Measurements from ENCODE around the gene VWA8.

Gene VWA8

DNA sequence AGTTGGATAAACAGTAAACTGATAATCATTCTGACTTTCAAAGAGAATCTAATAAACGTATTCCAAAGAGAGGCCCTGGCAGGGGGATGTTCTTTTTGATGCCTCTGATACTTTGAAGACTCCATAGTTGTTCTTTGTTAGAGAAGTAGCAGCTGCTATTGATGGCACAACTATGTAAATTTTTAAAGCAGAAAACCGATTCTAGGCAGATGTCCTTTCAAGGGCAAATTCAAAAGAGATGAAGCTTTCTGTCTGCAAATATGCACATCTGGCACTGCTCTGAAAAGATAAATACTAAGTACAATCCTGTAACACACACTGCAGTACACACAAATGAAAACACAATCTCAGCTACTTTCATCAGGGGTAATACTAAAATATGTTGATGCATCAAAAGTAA is 250.1 kb downstream of the VWA8 start:
- CTCF ChIA-PET, result no interaction called here
- no peak overlapping the region for H3K4me3 ChIP-seq (ENCODE audit: low read depth, low read length)
- POLR2A ChIA-PET, result no interaction called here
- DNase-seq (ENCODE audit: low read depth, low spot score), result no peak
- TF ChIP-seq, protein P1, sequence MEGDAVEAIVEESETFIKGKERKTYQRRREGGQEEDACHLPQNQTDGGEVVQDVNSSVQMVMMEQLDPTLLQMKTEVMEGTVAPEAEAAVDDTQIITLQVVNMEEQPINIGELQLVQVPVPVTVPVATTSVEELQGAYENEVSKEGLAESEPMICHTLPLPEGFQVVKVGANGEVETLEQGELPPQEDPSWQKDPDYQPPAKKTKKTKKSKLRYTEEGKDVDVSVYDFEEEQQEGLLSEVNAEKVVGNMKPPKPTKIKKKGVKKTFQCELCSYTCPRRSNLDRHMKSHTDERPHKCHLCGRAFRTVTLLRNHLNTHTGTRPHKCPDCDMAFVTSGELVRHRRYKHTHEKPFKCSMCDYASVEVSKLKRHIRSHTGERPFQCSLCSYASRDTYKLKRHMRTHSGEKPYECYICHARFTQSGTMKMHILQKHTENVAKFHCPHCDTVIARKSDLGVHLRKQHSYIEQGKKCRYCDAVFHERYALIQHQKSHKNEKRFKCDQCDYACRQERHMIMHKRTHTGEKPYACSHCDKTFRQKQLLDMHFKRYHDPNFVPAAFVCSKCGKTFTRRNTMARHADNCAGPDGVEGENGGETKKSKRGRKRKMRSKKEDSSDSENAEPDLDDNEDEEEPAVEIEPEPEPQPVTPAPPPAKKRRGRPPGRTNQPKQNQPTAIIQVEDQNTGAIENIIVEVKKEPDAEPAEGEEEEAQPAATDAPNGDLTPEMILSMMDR (IDR thresholded peaks at IDR 0.05; ENCODE audit: insufficient read depth, low read length, missing control alignments), result no peak

GRCh38 chr13:41709511-41709910 is 251.4 kb downstream of the VWA8 start:
- POLR2A ChIA-PET, result no interaction called here
- CTCF ChIA-PET, result no interaction called here
- no peak overlapping the region for H3K4me3 ChIP-seq (ENCODE audit: low read depth, low read length)
- TF ChIP-seq, protein P1 (IDR thresholded peaks at IDR 0.05; ENCODE audit: insufficient read depth, low read length, missing control alignments), result no peak
- no peak for DNase-seq (ENCODE audit: low read depth, low spot score)

DNA sequence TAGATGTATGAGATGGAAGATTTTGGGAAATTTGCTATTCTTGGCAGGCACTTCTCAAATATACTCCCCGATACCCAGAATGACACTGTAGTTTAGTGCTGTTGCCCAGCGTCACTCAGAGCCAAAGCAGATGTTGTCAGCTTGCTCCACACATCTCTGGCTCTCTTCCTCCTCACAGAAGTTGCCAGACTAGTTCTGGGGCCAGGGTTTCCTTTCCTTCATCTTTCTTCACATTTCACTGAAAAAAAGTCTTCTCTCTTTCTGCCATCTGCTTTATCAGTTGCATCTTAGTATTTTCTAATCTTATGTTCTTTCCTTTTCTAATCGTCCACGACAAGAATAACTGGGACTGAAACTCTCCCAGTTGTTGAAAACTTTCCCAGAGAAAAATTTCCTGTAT is 252.2 kb downstream of the VWA8 start:
- no peak overlapping the region for H3K4me3 ChIP-seq (ENCODE audit: low read depth, low read length)
- no peak for DNase-seq (ENCODE audit: low read depth, low spot score)
- POLR2A ChIA-PET, result no interaction called here

DNA sequence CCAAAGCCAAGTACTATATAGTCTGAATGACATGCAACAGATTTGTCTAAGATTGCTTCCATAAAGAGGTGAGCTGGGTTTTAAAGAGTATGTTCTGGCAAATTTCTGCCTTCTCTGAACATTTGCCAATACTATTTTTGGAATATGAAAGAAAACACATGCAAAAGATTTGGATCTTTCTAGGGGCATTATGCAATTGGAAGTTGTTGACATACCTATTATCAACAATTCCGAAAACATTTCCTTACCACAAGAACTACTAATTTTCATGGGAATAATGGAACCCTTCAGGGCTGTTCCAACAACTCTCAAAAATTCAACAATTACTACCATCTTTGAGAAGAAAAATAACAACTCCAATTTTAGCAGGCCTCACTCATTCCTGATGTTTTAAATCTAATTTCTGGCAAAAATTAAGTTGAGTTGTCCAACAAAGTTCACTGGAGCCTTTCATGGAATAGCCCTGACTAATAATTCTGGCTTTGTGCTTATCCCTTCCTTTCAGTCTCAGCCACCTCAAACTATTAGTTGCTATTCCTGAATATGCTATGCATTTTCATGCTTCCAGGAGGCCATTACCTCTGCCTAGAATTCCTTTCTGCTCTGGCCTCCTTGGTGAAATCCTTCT is 253.6 kb downstream of the VWA8 start:
- POLR2A ChIA-PET, result no interaction called here
- CTCF ChIA-PET, result no interaction called here
- no peak for DNase-seq (ENCODE audit: low read depth, low spot score)
- TF ChIP-seq, protein P1 (IDR thresholded peaks at IDR 0.05; ENCODE audit: insufficient read depth, low read length, missing control alignments), result no peak
- H3K4me3 ChIP-seq (ENCODE audit: low read depth, low read length), result no peak overlapping the region

More for the DNA sequence above, 252.2 kb downstream of the VWA8 start:
- TF ChIP-seq, protein P1 (IDR thresholded peaks at IDR 0.05; ENCODE audit: insufficient read depth, low read length, missing control alignments), result no peak
- CTCF ChIA-PET, result no interaction called here

GRCh38 chr13:41706152-41706551 is 254.8 kb downstream of the VWA8 start:
- no peak for DNase-seq (ENCODE audit: low read depth, low spot score)
- CTCF ChIA-PET, result no interaction called here

GRCh38 chr13:41702540-41702939 is 258.4 kb downstream of the VWA8 start:
- TF ChIP-seq, protein P1 (IDR thresholded peaks at IDR 0.05; ENCODE audit: insufficient read depth, low read length, missing control alignments), result no peak
- ChIA-PET CTCF (no interaction called here), POLR2A (no interaction called here)
- DNase-seq (ENCODE audit: low read depth, low spot score), result no peak
- H3K4me3 ChIP-seq (ENCODE audit: low read depth, low read length), result no peak overlapping the region

More at GRCh38 chr13:41706152-41706551, 254.8 kb downstream of the VWA8 start:
- TF ChIP-seq, protein P1 (IDR thresholded peaks at IDR 0.05; ENCODE audit: insufficient read depth, low read length, missing control alignments), result no peak
- POLR2A ChIA-PET, result no interaction called here
- H3K4me3 ChIP-seq (ENCODE audit: low read depth, low read length), result no peak overlapping the region

Data from AG04449 (cell line).